SIG-M5 (cell line): ENCODE results near the gene OR56A1.
A peak's percentile ranks its signal among the peaks of the same experiment; 100 is the strongest.
"Not testable (repeated sequence)": the region's sequence is repeated elsewhere in the genome, so short reads cannot be mapped to it uniquely, and the experiment has no call there.

Experiments used
- DNase-seq: peaks from one replicate; lab custom pipeline; 2025; lab: John Stamatoyannopoulos, UW

The OR56A1 gene, protein sequence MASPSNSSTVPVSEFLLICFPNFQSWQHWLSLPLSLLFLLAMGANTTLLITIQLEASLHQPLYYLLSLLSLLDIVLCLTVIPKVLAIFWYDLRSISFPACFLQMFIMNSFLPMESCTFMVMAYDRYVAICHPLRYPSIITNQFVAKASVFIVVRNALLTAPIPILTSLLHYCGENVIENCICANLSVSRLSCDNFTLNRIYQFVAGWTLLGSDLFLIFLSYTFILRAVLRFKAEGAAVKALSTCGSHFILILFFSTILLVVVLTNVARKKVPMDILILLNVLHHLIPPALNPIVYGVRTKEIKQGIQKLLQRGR

DNA sequence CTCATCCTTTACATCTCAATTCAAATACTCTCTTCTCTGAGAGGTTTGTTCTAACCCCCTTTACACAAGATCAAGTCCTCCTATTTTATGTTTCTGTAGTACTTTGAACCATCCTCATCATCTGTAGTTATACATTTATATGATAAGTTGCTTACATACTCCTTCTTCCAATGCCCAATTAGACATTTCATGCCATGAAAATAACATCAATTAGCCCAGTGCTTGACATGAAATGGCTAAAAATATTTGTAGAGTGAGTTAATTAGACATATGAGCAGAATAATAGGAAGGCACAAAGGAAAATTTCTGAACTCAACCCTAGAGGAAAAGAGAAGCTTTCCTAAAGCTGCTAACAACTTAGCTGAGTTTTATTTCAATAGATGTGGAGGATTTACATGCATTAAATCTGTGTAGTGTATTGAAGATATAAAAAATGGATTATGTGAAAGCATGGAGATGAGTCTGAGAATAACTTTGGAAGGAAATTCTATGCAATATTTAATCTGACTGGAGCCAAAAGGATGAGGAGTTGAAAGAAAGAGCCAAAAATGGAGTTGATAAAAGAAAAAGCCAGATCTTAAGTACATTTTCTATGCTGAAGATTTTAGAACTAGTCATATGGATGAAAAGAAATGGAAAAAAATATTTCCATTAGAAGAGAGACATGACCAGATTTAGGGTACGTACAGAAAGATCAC, at the start of gene OR56A1:
TSS of gene OR56A1 (minus strand) at position 51 of the 698 bp plus-strand sequence. CDS start 3,066 bp downstream, outside the sequence.
- no peak for DNase-seq

DNA sequence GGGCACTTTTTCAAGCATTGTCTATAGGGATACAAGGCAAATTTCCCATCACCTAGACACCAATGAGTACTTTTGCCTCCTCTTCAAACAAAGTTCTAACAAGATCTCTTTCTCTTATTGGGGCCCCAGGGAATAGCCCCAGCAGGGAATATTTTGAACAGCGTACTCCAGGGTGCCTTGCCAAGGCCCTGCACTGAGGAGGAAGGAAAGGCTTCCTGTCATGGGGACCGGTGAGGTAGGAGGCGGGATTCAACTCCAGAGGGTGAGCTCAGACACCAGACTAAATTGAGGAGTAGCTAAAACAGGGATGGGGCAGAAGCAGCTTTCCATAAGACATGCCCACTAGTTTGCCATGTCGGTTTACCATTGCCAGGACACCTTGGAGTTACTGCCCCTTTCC, 48.9 kb upstream of the OR56A1 start:
- no peak for DNase-seq

DNA sequence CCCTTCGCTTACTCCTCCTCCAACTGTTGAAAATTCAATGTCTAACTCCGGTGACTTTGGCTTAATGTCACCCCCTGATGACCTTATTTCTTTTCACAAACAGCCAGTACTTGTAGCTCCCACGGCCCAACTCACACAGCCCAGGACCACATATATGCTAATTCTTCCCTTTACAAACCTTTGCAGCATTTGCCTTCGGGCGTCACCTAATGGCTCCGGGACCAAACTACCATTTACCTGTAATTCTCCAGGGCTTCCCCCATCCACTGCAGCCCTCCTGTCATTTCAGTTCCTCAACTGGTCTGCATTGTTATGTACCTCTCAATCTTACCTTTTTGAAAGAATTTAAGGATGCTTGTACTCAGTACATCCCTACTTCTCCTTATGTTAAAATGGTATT, 47.2 kb upstream of the OR56A1 start:
- no peak for DNase-seq

DNA sequence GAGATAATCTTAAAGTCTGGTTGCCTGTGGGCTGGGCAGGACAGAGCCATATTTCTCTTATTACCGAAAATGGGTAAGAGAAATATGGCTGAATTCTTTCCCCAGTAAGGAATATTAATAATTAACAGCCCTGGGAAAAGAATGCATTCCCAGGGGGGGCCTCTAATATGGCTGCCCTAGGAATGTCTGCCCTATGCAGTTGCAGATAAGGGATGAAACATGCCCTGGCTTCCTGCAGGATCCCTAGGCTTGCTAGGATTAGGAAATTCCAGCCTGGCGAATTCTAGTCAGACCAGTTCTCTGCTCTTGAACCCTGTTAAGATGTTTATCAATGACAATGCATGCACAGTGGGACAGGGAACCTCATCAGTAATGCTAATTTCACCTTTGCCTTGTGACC, 45.9 kb upstream of the OR56A1 start:
- DNase-seq = not testable (repeated sequence)

DNA sequence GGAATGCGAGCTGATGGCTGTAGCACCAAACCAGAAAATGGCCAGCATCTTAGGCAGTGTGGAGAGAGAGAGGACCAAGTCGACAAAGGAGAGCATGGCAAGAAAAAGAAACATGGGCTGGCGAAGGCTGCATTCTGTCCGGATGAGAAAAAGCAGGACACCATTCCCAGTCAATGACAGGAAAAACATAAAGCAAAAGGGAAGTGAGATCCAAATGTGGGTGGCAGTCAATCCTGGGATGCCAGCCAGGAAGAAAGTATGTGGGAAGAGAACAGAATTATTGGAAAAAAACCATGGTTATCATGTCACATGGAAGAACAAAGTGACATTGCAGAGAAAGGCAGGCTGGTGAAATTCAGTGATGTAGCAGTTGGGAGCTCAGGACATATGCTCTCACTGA, 36.9 kb upstream of the OR56A1 start:
- DNase-seq = no peak

DNA sequence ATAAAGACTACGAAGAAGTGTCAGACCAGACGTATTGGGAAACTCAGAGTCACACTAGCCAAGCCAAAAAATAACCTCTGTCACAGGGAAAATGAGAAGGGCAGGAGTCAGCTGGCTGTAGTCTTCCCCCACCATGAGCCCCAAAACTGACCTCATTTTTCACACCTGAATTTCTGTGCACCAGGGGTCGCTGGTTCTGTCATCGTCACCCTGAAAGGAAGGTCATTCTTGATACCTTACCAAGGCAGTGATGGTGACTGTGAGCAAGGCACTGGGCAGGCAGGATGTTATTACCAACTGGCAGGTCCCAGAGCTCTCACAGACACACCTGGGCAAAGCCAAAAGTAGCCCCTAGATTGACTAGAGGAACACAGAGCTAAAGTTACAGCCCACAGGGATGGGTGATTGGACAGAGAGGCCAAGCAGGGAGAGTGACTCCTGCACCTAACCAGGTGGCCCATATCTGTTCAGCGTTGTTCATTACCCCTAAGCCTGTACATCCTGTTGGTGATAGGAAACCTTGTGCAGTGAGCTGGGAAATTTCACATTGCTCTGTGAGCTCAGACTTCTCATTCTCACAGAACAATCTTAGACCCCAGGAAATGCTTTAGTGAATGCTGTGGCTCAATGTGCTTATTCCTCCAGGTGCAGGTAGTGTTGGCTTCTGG, 32.3 kb upstream of the OR56A1 start:
- no peak for DNase-seq

DNA sequence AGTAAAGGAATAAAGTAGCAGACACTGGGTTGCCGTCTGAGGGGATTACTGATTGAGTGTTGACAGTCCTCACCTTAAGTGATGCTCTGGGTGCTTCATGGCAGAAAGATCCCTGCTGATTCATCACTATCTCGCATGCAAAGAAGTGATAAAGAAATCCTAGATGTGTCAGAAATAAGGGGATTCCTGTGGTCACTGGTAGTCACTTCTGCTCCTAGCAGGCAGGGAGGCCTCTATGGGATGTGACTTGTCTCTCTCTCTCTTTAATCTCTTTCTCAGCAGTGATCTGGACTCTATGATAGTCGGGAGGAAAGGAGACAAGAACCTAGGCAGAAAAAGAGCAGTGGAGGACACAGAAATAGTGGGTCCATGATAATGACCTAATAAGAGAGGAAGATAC, 30.9 kb upstream of the OR56A1 start:
- DNase-seq = no peak

DNA sequence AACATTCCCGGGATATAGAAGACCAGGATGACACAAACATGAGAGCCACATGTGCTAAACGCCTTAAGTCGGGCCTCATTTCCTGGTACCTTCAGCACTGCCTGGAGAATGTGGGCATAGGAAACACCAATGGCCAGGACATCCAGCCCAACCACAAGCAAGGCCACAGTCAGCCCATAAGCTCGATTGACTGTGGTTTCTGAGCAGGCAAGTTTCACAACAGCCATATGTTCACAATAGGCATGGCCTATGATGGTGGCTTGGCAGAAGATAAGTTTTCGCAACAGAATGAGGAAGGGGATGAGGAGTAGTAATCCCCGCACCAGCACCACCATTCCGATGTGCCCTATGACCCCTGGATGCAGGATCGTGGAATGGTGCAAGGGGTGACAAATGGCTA, 26.9 kb upstream of the OR56A1 start:
- DNase-seq = no peak

DNA sequence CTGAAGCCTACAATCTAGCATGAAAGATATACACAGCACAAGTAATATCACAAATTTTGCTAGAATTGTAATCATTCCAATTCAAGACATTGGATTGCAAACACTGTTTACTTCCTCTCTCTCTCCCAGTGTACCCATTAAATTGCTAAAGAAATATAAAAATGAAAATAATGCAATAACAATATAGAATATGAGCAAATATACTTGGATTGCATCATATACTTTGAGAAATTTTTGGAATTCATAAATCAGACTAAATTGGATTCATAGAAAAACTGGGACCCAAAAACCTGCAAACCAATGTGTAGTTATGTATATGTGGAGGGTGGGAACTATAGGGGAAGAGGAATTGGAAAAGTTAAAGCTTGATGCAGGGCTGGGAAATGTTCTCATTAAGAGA, 25.0 kb upstream of the OR56A1 start:
- DNase-seq = no peak

DNA sequence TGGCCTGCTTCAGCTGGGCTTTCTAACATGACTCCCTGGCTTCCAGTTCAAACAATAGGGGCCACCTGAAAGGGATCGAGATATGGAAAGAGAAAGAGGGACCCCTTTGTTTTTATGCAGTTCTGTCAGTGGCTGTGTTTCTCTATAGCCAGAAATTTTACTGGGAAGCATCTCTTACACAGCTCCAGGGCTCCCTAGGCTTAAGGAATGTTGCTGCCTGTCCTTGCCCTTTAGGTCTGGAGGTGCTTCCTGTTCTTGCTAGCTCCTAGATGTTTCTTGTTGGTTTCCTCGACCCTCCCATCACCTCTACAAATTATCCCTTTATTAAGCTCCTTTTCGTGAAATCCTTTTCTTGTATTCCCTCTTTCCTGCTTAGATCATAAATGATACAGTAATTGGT, 21.8 kb upstream of the OR56A1 start:
- DNase-seq = no peak

DNA sequence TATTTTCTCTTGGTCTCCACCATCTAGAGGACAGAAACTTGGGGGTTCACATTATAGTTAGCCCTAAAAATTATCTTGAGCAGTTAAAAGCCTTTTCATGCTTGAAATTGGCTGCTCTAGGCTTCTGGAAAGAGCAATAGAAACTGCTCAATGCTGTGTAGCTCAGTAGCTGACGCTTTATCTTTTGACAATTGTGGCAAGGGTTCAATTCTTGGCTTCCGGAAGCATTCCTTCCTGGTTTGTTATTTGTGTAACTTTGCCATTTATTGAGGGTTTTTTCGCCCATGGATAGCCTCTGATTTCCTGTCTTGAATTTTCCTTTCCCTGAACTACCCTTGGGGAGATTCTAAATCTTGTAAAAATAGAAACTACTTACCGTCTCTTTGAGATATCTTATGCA, 10.3 kb upstream of the OR56A1 start:
- no peak for DNase-seq

DNA sequence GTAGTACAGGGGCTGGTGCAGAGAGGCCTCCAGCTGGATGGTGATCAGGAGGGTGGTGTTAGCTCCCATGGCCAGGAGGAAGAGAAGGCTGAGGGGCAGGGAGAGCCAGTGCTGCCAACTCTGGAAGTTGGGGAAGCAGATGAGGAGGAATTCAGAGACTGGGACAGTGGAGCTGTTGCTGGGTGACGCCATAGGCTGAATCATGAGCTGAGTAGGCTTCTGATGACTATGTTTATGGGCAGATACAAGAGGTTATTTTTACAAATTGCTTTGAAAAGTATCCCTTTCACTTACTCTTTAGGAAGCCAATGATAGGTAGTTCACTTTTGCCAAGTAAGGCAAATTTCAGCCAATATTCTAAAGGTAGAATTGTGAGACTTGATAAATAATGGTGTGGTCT, 3.1 kb downstream of the OR56A1 start:
- no peak for DNase-seq

DNA sequence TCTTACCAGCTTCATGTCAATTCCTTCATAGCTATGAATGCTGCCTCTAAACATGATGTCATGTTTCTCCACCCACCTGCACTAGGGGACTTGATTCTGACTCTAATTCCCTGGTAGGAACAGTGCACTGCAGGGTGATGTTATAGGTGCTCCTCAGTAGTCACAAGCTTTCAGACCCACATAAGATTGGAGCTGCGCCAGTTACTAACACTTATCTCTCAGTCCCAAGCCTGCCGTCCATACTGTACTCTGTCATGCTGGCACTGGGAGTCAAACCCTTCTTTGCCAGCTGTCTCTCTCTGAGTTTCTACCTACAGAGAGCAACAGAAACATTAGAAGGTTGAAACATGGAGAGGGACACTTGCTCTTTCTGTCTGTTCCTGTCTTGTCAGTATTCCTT, 5.5 kb downstream of the OR56A1 start:
- DNase-seq = no peak

DNA sequence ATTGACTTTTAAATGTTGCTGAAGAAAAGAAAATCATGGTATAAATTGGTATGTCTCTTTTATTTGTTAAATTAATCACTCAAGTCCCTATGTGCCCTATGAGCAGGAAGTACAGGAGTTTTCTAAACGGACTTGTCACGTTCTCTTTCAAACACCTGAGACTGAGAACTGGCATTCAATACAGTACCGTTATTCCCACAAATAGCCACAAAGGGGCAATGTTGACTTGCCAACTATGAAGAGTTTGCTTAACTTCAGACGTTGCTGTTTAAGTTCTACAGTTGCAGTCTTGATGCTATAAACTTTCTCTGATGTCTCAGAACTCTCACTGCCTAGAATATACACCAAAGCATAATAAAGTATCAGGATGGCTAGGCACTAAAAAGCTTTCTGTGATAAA, 7.6 kb downstream of the OR56A1 start:
- DNase-seq = no peak

DNA sequence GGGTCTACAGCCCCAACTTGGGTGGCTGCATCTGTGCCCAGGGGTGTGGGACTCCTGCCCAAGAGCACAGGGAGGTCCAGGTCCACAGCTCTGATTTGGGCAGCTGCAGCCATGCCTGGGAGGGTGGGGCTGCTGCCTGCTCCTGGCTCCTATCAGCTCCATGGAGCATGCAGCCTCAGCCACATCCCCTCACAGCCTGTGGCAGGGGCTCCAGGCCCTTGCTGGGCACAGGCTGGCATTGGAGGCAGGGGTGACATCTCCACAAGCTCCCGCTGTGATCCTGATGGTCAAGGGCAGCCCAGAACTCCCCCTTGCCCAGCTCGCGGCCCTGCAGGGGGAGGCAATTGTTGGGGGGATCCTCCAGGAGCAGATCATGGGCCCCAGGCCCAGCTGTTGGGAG, 17.5 kb downstream of the OR56A1 start:
- no peak for DNase-seq

DNA sequence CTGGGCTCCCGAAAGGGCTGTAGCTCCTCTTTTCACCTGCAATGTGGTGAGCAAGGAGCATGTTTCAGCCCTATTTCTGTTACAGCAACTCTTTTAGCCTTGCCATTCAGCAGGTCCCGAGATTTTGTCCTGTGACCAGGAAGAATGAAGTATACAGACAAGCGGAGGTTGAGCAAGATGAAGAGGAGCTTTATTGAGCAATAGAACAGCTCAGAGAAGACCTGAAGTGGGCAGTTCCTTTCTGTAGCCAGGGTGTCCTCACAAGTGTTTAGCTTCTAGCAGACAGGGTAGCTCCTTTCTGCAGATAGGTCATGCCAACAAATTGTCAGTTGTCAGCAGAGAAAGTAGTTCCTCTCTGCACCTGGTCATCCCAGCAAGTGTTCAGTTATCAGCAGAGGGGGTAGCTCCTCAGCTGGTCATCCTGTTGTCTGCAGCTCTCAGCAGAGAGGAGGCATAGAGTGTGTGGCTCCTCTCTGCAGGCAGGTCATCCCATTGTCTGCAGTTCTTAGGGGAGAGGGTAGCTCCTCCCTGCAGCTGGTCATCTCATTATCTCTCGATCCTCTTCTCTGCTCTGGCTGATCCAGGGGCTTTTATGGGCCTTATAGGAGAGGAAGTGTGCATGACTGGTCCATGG, 18.4 kb downstream of the OR56A1 start:
- DNase-seq = peak; percentile 66

DNA sequence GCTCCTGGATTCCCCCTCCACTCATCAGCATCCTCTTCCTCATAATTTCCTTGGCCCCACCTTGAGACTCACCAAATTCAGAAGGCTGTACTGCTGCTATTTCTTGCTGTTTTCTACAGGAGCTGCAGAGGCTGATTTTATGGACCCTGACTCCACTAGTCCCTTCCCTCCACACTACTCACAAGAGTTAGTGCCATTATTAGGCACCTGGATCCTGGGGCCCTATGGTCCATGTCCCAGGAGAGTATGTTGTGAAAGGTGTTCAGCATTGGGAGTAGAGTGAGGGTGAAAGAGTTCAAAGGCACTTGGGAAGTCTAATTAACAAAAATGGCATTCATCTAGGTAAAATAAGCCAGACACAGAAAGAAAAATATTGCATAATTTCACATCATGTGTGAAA, 23.7 kb downstream of the OR56A1 start, which contains the start of gene OR56A4:
TSS of gene OR56A4 (minus strand) at position 101 of the 400 bp plus-strand sequence. CDS start 3,954 bp downstream, outside the sequence.
- DNase-seq = no peak

DNA sequence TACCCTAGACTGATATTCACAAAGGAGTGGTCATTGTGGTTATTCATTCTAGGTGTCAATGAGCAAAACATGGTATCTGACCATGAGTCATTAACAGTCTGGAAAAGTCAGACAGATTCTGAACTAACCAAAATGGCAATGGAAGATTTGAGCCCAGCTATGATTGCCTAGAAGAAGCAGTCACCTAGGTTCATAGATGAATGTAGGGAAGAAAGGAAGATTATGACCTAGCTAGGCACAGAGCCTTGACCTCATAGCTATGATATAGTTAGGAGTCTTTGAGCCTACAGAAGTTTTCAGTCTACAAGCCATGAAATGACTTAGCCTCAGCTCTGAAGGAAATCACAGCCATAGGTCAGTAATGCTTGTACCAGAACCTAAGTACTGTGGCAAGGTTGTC, 24.2 kb downstream of the OR56A1 start:
- no peak for DNase-seq

DNA sequence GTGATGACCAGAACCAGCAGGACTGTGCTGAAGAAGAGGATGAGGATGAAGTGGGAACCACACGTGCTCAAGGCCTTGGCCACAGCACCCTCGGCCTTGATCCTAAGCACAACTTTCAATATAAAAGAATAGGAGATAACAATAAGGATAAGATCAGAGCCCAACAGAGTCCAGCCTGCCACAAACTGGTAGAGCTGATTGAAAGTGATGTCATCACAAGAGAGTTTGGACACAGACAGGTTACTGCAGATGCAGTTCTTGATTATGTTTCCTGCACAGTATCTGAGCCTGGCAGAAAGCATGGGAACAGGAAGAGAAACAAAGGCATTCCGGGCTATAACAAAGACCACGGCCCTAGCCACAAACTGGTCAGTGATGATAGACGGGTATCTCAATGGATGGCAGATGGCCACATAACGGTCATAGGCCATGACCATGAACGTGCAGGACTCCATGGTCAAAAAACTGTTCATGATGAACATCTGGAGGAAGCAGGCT, 28.3 kb downstream of the OR56A1 start:
- DNase-seq = no peak

DNA sequence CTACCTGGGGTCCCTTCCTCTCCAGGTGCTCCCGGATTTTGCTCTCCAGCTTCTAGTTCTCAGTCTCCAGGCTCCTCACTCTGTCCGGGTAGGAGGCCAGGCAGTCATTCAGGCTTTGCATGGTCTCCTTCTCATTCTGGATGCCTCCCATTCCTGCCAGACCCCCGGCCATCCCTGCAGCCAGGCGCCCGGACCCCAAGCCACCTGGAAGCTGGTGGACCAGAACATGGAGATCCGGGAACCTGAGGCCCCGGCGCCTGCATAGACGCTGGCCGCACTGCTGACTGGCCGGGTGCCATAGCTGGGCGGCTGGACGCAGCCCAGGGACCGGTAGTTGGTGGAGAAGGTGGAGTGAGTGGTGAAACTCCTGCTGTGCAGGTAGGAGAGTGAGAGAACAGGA, 35.8 kb downstream of the OR56A1 start:
- DNase-seq = no peak

DNA sequence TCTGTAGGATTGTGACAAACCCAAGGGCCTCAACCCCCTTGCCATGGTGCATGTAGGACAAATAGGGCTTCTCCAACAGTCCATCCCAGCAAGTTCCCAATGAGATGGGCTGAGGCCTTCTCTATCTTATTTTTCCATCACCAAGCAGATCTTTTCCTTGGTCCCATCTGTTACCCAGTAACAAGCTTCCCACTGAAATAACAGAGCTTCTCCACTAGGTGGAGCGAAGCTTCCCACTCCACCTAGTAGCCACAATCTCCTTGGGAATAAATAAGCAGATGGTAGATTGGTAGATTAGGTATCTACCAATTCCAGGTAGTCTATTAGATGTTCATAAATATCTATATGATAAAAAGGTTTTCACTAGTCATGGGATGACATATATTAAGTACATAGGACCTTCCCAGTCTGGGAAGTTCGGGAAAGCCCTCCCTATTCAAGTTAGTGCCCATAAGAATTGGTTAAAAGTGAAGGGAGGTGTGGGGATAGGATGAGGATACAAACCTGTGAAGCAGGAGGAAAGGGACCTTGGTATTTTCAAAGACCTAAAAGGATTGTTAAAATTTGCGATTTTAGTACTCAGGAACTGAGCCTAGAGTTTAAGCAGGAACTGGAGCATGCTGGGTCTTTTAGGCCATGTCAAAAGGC, 37.8 kb downstream of the OR56A1 start:
- no peak for DNase-seq

DNA sequence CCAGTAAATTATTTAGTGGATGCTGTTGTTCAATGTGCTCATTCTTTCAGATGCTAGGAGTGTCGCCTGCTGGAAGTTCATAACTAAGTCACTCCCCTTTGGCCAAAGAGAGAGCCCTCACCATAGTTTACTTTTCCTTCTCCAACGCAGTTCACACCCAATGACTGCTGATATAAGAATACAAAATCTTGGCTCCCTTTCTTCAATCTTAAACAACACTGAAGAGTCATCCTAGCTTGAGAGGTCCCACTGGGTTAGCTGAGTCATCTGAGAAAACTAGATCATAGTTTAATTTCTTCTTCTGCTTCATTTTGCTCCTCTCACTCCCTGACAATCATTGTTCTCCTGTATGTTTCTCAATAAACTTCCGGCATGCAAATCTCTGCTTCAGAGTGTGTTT, 38.4 kb downstream of the OR56A1 start:
- DNase-seq = no peak
